Stimulated activated CD4-positive, alpha-beta T cell treated with anti-CD3 and anti-CD28 coated beads, TNF-alpha, amount 100 ng/mL, for 4 hours (primary cell): Measurements from ENCODE around the gene ARL5C.
A peak's percentile ranks its signal among the peaks of the same experiment; 100 is the strongest.

Source experiments
- DNase-seq, 3 experiments: peaks; one replicate each; pipeline ENCODE4 v3.0.0-alpha.2; 2020; ENCODE audit warnings: low read depth in 3 of 3

Gene ARL5C, protein sequence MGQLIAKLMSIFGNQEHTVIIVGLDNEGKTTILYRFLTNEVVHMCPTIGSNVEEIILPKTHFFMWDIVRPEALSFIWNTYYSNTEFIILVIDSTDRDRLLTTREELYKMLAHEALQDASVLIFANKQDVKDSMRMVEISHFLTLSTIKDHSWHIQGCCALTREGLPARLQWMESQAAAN

DNA sequence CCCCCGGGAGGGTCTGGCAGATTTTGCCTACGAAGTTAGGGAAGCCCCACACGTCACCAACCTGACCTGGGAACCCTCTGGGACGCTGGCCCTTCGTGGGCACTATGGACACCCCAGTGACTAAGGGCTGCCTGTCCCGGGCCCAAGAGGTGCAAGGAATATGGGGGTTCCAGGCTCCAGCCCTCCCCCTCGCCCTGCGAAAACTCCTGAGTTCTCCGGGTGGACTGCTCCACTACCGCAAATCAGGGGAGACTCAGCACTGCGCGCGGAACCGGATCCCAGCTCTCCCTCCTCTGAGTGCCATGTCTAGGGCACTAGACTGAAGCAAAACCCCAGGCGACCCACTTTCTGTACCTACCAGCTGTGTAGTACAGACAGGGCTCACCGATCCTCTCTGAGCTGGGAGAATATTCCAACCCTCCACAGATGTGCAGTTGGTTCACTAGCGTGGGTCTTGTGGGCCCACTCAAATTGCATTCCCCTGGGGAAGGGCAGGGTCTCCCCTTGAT, at the start of gene ARL5C:
Gene ARL5C (minus strand): TSS at position 321 of the 509 bp plus-strand sequence. CDS start 401 bp downstream, outside the sequence.
- no peak for DNase-seq

GRCh38 chr17:39213852-39214251, 47.9 kb upstream of the ARL5C start:
- no peak for DNase-seq

GRCh38 chr17:39212841-39213480, 47.0 kb upstream of the ARL5C start:
- DNase-seq = no peak

GRCh38 chr17:39212195-39212810, 46.3 kb upstream of the ARL5C start:
- DNase-seq = no peak

DNA sequence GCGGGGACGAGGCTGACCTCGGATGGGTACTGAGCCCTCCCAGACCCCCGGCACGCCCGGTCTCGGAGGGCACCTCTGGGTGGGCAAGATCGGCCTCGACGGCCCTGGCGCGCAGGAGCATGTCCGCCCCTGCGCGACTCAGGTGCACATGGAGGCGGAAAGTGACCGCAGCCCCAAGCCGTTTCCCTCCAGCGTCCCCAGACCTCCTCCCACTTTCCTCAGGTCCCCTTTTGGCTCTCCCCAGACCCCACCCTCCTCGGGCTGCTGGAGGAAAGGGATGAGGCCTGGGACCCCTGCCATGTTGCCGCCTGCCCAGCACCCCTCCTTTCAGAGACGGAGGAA, 44.1 kb upstream of the ARL5C start:
- no peak for DNase-seq

GRCh38 chr17:39209317-39210092, 43.5 kb upstream of the ARL5C start:
- peak; percentile 53 to 81 (median 69) for DNase-seq

DNA sequence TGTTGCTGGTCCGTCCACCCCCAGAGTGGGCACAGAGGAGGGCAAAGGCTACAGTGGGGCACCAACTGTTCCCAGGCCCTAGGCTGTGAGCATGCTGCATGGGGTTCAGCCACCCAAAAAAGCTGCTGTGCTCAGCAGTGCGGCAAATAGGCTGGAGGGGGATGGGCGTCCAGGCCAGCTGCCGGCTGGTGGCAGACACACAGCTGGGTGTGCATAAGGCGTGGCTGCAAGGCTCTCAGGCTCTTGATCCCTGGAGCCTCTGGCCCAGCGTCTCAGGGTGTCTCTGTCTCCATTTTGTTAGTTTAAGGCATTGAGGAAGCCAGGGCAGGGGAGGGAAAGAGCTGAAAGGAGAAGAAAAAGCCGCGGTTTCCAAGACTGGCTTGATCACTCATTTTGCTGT, 42.9 kb upstream of the ARL5C start:
- DNase-seq = no peak

DNA sequence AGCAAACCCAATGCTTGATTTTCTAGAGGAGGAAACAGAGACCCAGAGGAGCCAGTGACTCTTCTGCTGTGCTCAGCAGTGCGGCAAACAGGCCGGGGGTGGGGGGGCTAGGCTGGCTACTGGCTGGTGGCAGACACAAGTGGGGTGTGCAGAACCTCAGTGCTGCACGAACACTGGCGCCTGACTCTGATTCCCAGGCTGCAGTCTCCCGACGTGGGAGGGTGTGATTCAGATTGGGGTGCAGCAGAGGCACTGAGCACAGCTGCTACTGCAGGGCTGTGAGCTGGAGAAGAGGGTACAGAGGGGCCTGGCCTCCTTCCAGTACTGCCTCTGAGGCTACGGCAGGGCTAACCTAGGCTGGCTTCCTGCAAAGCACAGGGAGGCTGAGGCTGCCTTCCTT, 42.2 kb upstream of the ARL5C start:
- DNase-seq = no peak

DNA sequence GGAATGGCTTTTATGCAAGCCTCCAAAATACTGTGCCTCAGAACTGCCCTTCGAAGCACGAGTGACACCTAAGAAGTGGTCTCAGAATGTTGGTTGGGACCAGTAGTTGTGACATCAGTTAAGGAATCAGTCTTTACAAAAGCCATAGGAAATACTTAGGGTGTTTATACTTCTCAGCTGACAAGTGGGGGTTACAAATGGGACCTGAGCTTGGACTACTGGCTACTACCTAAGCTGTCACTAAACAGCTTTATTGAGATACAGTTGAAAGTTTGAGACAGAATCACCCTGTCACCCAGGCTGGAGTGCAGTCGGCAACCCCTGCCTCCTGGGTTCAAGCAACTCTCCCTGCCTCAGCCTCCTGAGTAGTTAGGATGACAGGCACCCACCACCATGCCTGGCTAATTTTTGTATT, 39.2 kb upstream of the ARL5C start:
- DNase-seq = no peak

GRCh38 chr17:39204245-39204644, 38.3 kb upstream of the ARL5C start:
- DNase-seq = no peak

DNA sequence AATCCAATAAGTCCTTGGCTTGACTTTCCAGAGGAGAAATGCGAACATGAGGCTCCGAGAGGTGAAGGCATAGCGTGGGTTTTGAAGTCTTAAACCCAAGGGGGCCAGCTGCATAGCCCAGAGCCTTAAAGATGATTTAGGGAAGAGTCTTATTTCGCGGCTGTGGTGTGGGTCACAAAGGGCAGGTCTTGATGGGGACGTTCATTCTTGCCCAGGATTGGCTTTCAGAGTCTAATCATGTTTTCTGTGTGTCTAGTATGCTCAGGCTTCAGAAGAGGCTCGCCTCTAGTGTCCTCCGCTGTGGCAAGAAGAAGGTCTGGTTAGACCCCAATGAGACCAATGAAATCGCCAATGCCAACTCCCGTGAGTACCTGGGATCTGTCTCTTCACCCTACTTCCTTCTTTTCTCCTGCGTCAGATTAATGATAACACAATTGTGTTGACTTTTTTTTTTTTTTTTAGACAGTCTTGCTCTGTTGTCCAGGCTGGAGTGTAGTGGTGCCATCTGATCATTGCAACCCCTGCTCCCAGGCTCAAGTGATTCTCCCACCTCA, 35.1 kb upstream of the ARL5C start:
- DNase-seq = no peak

- DNase-seq = peak; percentile 59 to 72 (median 71)
Observed at GRCh38 chr17:39200070-39200879, 34.3 kb upstream of the ARL5C start, which contains the start of gene RPL19. Gene RPL19, plus strand, starts transcription at chr17:39200283. Its CDS starts 62 bp downstream, at chr17:39200345.

DNA sequence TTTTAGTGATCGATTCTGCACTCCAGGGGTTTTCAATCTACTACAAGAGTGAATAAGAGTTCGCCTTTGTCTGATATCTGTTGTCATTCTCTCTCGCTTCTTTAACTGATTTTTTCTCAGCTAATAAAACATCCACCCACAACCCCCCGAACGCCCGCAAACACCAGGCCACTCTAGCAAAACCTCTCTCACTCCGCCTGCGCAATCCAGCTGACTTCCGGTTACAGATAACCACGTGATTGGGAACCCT, 33.8 kb upstream of the ARL5C start:
- peak; percentile 65 to 86 (median 76) for DNase-seq

DNA sequence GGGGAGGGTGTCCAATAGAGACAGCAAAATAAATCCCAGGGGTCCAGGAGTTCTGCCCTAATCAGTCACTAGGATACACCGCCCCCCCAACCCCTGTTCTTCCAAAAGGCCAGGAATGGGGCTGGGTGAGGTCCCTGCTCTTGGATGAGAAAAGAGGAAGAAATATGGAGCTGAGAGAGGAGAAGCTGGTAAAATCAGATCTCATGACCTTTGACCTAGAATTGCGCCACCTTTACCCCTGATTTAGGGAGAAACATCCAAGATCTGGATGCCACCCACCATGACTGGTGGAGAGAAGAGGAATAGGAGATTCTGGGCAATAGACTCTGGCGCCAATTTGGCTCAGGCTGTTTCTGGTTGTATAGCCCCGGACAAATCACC, 32.2 kb upstream of the ARL5C start:
- no peak for DNase-seq

DNA sequence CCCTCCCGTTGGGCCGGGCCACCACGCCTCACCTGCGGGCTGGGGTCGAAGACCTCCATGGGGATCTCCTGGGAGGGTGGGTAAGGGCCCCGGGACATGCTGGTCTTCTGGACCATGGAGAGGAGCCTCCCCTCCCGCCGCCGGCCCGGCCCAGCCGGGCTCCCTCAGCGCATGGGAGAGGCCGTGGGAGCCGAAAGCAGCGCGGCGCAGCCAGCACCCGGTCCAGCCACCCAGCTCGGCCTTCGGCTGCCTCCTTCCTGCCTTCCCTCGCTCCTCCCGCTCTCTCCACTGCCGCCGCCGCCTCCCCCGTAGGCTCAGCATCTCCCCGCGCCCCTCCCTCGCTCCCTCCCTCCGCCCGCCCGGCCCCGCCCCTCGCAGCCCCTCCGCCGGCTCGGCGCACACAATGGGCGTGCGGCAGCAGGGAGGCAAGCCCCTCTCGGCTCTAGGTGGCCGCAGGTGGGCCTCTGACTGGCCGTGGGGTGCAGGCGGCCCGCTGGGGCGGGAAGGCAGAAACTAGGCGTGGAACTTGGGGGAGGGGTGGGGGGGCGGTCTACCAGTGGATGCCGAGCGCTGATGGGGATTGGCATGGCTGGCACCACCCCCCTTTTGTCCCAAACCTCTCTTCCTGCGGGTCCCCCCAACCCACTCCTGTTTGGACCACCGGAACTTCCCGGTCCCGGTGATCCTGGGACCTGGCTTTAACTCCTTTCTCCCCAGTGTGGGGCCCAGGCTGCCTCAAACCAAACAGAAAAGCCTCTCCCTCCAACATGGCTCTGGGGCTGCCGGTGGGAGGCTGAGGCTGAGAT, 31.6 kb upstream of the ARL5C start, which contains the start of gene CACNB1:
Gene CACNB1 (minus strand): TSS at position 290 of the 806 bp plus-strand sequence. CDS start 174 bp downstream, at position 116.
- DNase-seq = peak; percentile 48 to 53 (median 53)

DNA sequence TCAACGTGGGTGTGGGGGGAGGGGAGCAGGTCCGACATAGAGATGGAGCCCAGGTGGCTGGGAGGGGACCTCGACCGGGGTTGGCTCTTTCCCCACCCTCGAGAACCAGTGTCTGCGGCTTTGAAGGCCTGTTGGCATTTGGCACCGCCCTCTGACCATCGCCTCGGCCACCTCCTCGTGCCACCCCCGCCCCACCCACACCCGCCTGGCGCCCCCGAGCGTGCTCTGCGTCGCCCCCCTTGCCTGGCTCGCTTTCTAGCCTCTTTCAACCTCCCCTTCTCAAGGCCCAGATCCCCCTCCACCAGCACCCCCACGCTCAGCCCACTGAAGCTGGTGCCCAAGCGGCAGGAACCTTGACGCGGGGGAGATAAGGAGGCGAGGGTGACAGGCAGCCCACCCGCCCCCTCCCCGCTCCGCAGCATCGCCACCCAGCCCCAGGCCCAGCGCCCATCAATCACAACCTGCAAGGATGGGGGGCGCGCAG, 30.9 kb upstream of the ARL5C start:
- DNase-seq = no peak

DNA sequence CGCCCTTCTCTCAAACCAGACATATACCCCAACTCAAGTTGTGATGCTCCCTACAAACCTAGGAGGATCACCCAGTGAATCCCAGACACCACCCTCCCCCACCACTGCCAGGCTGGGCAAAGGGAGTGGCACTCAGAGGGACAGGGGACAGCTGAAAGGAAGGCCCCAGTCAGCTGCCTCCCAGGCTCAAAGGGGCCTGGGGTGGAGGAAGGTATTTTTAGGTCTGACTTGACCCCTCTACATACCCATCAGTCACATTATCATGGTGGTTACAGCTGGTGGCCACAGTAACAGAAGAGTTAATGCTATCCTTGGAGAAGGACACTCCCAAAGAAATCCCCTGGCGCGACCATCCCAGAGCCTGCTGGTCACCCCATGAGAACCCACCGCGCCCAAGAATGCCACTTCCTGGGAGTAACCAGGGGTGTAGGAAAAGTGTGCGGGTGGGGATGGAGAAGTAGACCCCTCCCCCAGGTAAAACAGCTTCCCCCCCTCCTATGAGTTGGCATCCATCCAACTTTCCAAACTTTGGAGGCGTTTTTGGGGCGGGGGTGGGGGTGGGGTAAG, 30.4 kb upstream of the ARL5C start:
- no peak for DNase-seq

DNA sequence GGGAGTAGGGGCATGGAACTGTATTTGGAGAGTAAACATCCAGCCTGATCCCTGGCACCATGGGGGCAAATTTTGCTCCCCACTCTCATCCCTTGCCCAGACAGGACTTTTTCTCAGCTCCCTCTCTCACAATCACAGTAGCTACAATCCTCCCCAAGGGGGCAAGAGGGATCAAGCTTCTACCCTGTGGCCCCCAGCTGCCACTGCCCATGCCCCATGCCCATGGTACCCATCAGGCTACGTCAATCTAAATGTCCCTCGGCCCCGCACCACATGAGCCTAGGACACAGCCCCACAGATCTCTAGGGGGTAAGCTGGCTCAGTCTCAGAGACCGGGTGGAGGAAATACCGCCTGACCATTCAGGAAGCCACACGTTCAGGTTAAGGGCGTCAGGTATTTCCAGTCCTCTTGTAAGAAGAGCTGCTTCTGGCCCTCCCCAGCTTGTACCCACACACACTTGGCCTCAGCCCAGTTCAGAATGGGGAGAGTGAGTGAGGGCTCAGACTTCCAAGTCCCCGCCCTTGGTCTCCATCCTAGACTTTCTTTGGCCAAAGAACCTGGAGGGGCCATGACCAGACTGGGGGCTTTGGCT, 29.7 kb upstream of the ARL5C start:
- DNase-seq = no peak

DNA sequence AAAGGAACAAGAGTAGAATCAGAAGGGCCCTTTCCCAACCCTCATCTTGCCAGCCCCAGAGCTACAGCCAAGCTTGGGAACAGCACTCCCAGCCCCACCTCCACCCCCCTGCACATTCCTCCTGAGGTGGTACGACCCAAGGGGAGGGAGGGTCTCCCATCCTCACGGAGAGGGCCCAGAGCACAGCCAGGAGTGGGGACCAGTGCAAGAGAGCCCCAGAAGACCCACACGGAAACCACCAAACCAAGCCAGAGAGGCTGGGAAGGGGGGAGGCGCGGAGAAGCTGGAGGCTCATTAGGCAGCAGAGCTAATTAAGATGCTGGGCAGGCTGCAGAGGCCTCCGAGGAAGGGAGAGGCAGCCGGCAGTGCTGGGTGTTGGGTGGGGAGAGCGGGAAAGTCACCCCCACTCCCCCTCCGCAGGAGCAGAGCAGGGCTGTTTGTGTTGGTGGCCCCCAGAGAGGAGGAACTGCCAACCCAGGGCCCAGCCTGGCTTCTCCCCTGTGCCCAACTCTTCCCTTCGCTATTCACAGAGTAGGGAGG, 29.1 kb upstream of the ARL5C start:
- no peak for DNase-seq
